OCI-LY3 (cell line): ENCODE measurements around the gene HSPA12A.

Experiments used
- H2AFZ ChIP-seq: fragments of 200-600, 300-600 bp; shearing (Covaris generic); 2 replicates; pipeline ENCODE4 v1.6.0; 2014; ENCODE audit warnings: antibody characterized with exemption, low read depth, low read length
- H3K27ac ChIP-seq: fragments of 200-600, 300-600 bp; sonication (generic); 2 replicates; pipeline ENCODE4 v1.5.1; 2014; ENCODE audit warnings: mild to moderate bottlenecking, low read length, moderate library complexity, mixed read lengths
- H3K27me3 ChIP-seq: fragments of 200-600, 300-600 bp; sonication (generic); 2 replicates; pipeline ENCODE4 v1.6.1; 2014; ENCODE audit warnings: low read depth, low read length, mixed read lengths
- H3K36me3 ChIP-seq: fragments of 200-600, 300-600 bp; sonication (generic); replicated peaks from 2 replicates; pipeline ENCODE3; 2014; ENCODE audit warnings: low read depth, low read length, mixed read lengths
- H3K4me1 ChIP-seq: fragments of 300-600, 200-600 bp; sonication (generic); 2 replicates; pipeline ENCODE4 v1.6.1; 2014; ENCODE audit warnings: low read length, mixed read lengths
- H3K4me2 ChIP-seq: fragments of 200-600, 300-600 bp; sonication (generic); 2 replicates; pipeline ENCODE4 v1.6.1; 2014; ENCODE audit warnings: low read length, mixed read lengths
- H3K4me3 ChIP-seq: fragments of 300-600, 200-600 bp; sonication (generic); 2 replicates; pipeline ENCODE4 v1.5.1; 2014; ENCODE audit warnings: antibody characterized with exemption, mild to moderate bottlenecking, low read length, moderate library complexity
- H3K79me2 ChIP-seq: fragments of 300-600, 200-600 bp; shearing (Covaris generic); 2 replicates; pipeline ENCODE4 v1.6.1; 2014; ENCODE audit warnings: mild to moderate bottlenecking, low read length, mixed read lengths
- H3K9ac ChIP-seq: fragments of 300-600, 200-600 bp; shearing (Covaris generic); 2 replicates; pipeline ENCODE4 v1.6.0; 2014; ENCODE audit warnings: mild to moderate bottlenecking, low read length, moderate library complexity
- H3K9me3 ChIP-seq: fragments of 200-600, 300-600 bp; shearing (Covaris generic); 2 replicates; pipeline ENCODE4 v1.6.1; 2014; ENCODE audit warnings: low read length, mixed read lengths; ENCODE audit not compliant: insufficient read depth
- H4K20me1 ChIP-seq: fragments of 200-600, 300-600 bp; sonication (generic); 2 replicates; pipeline ENCODE4 v1.6.1; 2016; ENCODE audit warnings: low read length, mixed read lengths; ENCODE audit not compliant: insufficient read depth
- EZH2phosphoT487 ChIP-seq: fragments of 200-600 bp; shearing (Covaris generic); IDR thresholded peaks from 2 replicates; pipeline ENCODE4 v1.6.1; 2018; ENCODE audit warnings: antibody characterized with exemption, mixed run types, low read depth
- TF ChIP-seq, protein P1 (sequence below): fragments of 200-600, 300-600 bp; sonication (generic); IDR thresholded peaks from 2 replicates; pipeline ENCODE4 v1.5.1; 2014; ENCODE audit warnings: antibody characterized with exemption, low read length, low read depth

The HSPA12A gene

DNA sequence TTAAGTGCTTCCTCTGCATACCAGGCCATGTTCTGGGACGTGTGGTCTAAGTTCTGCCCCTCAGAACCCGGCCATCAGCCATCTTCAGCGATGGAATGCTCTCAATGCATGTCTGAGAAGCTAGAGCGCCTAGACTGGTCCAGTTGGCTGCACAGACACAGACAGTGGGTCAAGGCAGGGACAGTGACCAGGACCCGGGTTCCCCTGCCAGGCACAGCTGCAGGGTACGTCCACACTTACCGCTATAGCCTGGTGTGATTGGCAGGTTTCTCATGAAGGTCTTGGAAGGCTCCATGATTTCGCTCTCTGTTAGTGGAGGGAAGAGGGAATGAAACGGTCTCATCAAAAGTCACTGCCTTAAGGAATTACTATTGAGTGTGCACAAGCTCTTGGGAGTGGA is 74.3 kb downstream of the HSPA12A start:
- H3K4me2 ChIP-seq, result no peak overlapping the region
- H3K79me2 ChIP-seq, result no peaks in the 10 kb centered on the region
- H3K4me3 ChIP-seq, result no peak overlapping the region
- TF ChIP-seq, protein P1, sequence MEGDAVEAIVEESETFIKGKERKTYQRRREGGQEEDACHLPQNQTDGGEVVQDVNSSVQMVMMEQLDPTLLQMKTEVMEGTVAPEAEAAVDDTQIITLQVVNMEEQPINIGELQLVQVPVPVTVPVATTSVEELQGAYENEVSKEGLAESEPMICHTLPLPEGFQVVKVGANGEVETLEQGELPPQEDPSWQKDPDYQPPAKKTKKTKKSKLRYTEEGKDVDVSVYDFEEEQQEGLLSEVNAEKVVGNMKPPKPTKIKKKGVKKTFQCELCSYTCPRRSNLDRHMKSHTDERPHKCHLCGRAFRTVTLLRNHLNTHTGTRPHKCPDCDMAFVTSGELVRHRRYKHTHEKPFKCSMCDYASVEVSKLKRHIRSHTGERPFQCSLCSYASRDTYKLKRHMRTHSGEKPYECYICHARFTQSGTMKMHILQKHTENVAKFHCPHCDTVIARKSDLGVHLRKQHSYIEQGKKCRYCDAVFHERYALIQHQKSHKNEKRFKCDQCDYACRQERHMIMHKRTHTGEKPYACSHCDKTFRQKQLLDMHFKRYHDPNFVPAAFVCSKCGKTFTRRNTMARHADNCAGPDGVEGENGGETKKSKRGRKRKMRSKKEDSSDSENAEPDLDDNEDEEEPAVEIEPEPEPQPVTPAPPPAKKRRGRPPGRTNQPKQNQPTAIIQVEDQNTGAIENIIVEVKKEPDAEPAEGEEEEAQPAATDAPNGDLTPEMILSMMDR, result no peak
- no peak for TF ChIP-seq EZH2phosphoT487
- H3K36me3 ChIP-seq, result no peaks in the 10 kb centered on the region
- no peak overlapping the region for H3K9ac ChIP-seq
- no peaks in the 10 kb centered on the region for H3K27me3 ChIP-seq
- H3K9me3 ChIP-seq, result no peaks in the 10 kb centered on the region
- H2AFZ ChIP-seq, result no peak overlapping the region
- H3K27ac ChIP-seq, result no peak overlapping the region
- H3K4me1 ChIP-seq, result no peaks in the 10 kb centered on the region
- H4K20me1 ChIP-seq, result no peaks in the 10 kb centered on the region

DNA sequence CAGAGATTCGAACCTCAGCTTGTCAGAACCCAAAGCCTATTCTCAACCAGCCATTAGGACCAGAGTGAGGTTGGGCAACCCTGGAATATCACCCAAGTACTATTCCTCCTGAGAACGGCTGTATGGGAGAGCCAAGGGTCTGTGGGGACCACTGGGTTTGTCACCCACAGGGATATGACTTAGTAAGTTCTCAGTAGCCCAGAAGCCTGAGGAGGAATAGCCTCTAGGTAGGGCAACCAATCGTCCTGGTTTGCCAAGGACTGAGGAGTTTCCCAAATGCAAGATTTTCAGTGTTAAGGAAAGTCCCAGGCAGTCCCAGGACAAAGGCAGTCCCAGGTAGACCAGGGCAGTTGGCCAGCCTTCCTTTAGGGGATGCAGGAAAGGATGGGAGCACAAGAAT is 74.9 kb downstream of the HSPA12A start:
- Histone ChIP-seq H3K36me3 (no peaks in the 10 kb centered on the region), H2AFZ (no peak overlapping the region), H3K4me1 (no peaks in the 10 kb centered on the region), H3K79me2 (no peaks in the 10 kb centered on the region), H3K27ac (no peak overlapping the region), H3K9me3 (no peaks in the 10 kb centered on the region), H3K27me3 (no peaks in the 10 kb centered on the region), H3K9ac (no peak overlapping the region), H3K4me3 (no peak overlapping the region), H3K4me2 (no peak overlapping the region), H4K20me1 (no peaks in the 10 kb centered on the region)
- TF ChIP-seq, protein P1, result no peak
- TF ChIP-seq EZH2phosphoT487, result no peak

DNA sequence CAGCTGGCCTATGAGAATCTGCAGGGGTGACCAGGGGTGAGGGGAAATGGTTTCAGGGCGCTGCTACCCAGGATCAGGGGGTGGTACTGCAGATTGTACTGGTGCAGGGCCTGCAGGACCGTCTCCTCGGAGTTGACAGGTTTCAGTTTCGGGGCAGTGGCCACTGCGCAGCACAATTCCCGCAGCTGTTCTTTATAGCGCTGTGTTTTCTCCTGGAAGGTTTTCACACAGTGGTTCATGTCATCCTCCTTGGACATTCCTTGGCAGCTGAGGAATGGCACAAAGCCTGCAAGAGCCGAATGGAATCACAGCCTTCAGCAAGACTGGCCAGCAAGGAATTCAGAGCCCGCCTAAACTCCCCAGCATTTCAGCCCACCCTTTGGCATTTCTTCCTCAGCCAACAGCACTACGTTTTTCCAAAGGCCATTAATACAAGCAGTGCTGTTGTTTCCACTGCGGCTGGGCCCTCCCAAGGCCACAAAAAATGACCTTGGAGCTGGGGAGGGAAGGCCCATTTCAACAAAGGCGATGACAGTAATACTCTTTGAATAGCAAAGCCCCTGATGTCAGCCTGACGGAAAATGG is 76.7 kb downstream of the HSPA12A start:
- Histone ChIP-seq H3K79me2 (no peaks in the 10 kb centered on the region), H3K4me2 (no peak overlapping the region)

DNA sequence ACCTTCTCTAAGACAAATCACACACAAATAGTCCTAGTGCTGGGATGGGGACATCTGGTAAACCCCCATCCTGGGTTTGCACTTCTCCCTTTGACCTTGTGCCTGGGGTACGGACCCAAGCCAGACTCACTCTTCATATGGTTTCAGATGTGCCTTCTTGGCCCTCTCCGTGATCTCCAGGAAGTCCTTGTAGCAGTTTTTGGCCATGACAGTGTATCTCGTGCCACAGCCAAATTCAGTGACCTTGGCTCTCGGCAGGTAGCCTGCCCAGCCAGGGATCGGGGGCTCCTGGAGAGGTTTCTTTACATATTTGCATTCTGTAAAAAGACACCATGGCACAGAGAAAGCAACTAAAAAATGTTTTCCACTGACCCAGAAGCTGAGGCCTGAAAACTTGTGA is 77.7 kb downstream of the HSPA12A start:
- H3K9me3 ChIP-seq, result no peaks in the 10 kb centered on the region
- H3K36me3 ChIP-seq, result no peaks in the 10 kb centered on the region
- no peak overlapping the region for H3K27ac ChIP-seq
- no peaks in the 10 kb centered on the region for H3K79me2 ChIP-seq
- H4K20me1 ChIP-seq, result no peaks in the 10 kb centered on the region
- H3K9ac ChIP-seq, result no peak overlapping the region
- no peak overlapping the region for H2AFZ ChIP-seq
- no peak overlapping the region for H3K4me3 ChIP-seq
- no peak overlapping the region for H3K4me2 ChIP-seq
- H3K4me1 ChIP-seq, result no peaks in the 10 kb centered on the region
- TF ChIP-seq, protein P1, result no peak
- TF ChIP-seq EZH2phosphoT487, result no peak
- no peaks in the 10 kb centered on the region for H3K27me3 ChIP-seq

More for the DNA sequence above, 76.7 kb downstream of the HSPA12A start:
- no peaks in the 10 kb centered on the region for H3K27me3 ChIP-seq
- no peaks in the 10 kb centered on the region for H4K20me1 ChIP-seq
- no peaks in the 10 kb centered on the region for H3K9me3 ChIP-seq
- no peak overlapping the region for H2AFZ ChIP-seq
- H3K4me1 ChIP-seq, result no peaks in the 10 kb centered on the region
- H3K4me3 ChIP-seq, result no peak overlapping the region
- H3K36me3 ChIP-seq, result no peaks in the 10 kb centered on the region
- TF ChIP-seq, protein P1, result no peak
- no peak overlapping the region for H3K9ac ChIP-seq
- H3K27ac ChIP-seq, result no peak overlapping the region
